DND-41 (cell line): ENCODE data around the gene MARS1.
"Not testable (repeated sequence)": the region's sequence is repeated elsewhere in the genome, so short reads cannot be mapped to it uniquely, and the experiment has no call there.

Source experiments
- EZH2 ChIP-seq: IDR thresholded peaks from 3 replicates; pipeline ENCODE4 v1.6.1; 2012; ENCODE audit warnings: borderline replicate concordance, low read depth, mild to moderate bottlenecking, moderate library complexity, low read length, inconsistent platforms; ENCODE audit not compliant: severe bottlenecking
- TF ChIP-seq, protein P1 (sequence below): IDR thresholded peaks from 2 replicates; pipeline ENCODE4 v1.5.1; 2012; ENCODE audit warnings: borderline replicate concordance, low read length, moderate library complexity, mild to moderate bottlenecking; ENCODE audit not compliant: poor library complexity, severe bottlenecking; ENCODE audit errors: extremely low read depth

DNA sequence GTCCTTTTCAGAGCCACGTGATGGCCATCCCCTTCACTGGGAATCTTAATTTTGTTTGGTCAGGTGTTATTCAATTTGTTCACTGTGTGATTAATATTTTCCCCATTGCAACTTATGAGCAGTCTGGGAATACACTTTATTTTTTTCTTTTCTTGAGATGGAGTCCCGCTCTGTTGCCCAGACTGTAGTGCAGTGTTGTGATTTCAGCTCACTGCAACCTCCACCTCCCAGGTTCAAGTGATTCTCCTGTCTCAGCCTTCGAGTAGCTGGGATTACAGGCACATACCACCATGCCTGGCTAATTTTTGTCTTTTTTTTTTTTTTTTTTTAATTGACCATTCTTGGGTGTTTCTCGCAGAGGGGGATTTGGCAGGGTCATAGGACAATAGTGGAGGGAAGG, 18.7 kb downstream of the MARS1 start:
- TF ChIP-seq, protein P1, sequence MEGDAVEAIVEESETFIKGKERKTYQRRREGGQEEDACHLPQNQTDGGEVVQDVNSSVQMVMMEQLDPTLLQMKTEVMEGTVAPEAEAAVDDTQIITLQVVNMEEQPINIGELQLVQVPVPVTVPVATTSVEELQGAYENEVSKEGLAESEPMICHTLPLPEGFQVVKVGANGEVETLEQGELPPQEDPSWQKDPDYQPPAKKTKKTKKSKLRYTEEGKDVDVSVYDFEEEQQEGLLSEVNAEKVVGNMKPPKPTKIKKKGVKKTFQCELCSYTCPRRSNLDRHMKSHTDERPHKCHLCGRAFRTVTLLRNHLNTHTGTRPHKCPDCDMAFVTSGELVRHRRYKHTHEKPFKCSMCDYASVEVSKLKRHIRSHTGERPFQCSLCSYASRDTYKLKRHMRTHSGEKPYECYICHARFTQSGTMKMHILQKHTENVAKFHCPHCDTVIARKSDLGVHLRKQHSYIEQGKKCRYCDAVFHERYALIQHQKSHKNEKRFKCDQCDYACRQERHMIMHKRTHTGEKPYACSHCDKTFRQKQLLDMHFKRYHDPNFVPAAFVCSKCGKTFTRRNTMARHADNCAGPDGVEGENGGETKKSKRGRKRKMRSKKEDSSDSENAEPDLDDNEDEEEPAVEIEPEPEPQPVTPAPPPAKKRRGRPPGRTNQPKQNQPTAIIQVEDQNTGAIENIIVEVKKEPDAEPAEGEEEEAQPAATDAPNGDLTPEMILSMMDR = not testable (repeated sequence)
- TF ChIP-seq EZH2 = not testable (repeated sequence)
